Panc1 (cell line): ENCODE results near the gene SNRPD3. TPM values are rescaled to one million over a fixed set of nuclear protein-coding genes. Genes with fewer than 3 reads are reported as not detected.

Source experiments
- ATAC-seq: fragments of 200-7000 bp; cut with Tn5 transposase; 2 replicates; pipeline ENCODE4 v1.9.1; 2020; ENCODE audit warnings: mild to moderate bottlenecking, moderate library complexity
- BruUV-seq: library from RNA; stranded (reverse); fragments of 400-500 nt; replicated peaks from 2 replicates; lab custom pipeline; 2021; lab: Mats Ljungman, UMichigan
- CTCF ChIA-PET: fragments of 300-600 bp; sonication (Branson Sonifier 250); formaldehyde crosslinking; loops from one replicate; lab custom pipeline; 2022; ENCODE audit warnings: antibody characterized with exemption; lab: Charles Lee
- POLR2A ChIA-PET: fragments of 300-600 bp; sonication (Branson Sonifier 250); formaldehyde crosslinking; loops from one replicate; lab custom pipeline; 2022; ENCODE audit warnings: antibody characterized with exemption; lab: Charles Lee
- DNase-seq: peaks from one replicate; pipeline ENCODE4 v3.0.0-alpha.2; 2010; ENCODE audit warnings: low read depth, low spot score
- H3K27ac ChIP-seq: 2 replicates; pipeline ENCODE4 v1.5.1; 2011; ENCODE audit warnings: mild to moderate bottlenecking, low read length, inconsistent platforms
- H3K27me3 ChIP-seq: fragments of 200-500 bp; sonication (Bioruptor generic); 2 replicates; pipeline ENCODE4 v1.6.0; 2014; ENCODE audit warnings: low read length, inconsistent platforms; ENCODE audit not compliant: control insufficient read depth, insufficient read depth
- H3K36me3 ChIP-seq: fragments of 200-500 bp; sonication (Bioruptor generic); 2 replicates; pipeline ENCODE4 v1.5.1; 2014; ENCODE audit warnings: inconsistent platforms, mild to moderate bottlenecking, low read length, moderate library complexity; ENCODE audit not compliant: control insufficient read depth, insufficient read depth
- H3K4me1 ChIP-seq: 2 replicates; pipeline ENCODE4 v1.5.1; 2011; ENCODE audit warnings: inconsistent platforms, mild to moderate bottlenecking, low read length, moderate library complexity; ENCODE audit not compliant: control insufficient read depth, insufficient read depth
- H3K4me3 ChIP-seq, 2 experiments: 2 replicates each; pipeline ENCODE4 v1.5.1; 2011 to 2012; ENCODE audit warnings: low read depth in 2 of 2, low read length in 2 of 2, mild to moderate bottlenecking in 2 of 2, inconsistent platforms in 1 of 2, moderate library complexity in 1 of 2
- H3K9me3 ChIP-seq: fragments of 200-500 bp; sonication (Bioruptor generic); 2 replicates; pipeline ENCODE4 v1.5.1; 2014; ENCODE audit warnings: low read depth, mild to moderate bottlenecking, inconsistent platforms, low read length, moderate library complexity; ENCODE audit not compliant: control insufficient read depth, insufficient read depth
- CTCF ChIP-seq: fragments of 450-650 bp; IDR thresholded peaks from 2 replicates; pipeline ENCODE4 v1.5.1; 2017; ENCODE audit warnings: mild to moderate bottlenecking
- POLR2AphosphoS5 ChIP-seq: IDR thresholded peaks from 2 replicates; pipeline ENCODE4 v1.6.1; 2012; ENCODE audit warnings: mild to moderate bottlenecking, low read depth, low read length, moderate library complexity
- REST ChIP-seq, 2 experiments: IDR thresholded peaks; 2 replicates each; pipeline ENCODE4 v1.6.1; 2011 to 2012; ENCODE audit warnings: low read depth in 2 of 2, control low read depth in 1 of 2, low read length in 1 of 2, mild to moderate bottlenecking in 1 of 2, moderate library complexity in 1 of 2; ENCODE audit not compliant: insufficient read depth in 1 of 2
- SIN3A ChIP-seq: IDR thresholded peaks from 2 replicates; pipeline ENCODE4 v1.6.1; 2012; ENCODE audit warnings: low read depth, mild to moderate bottlenecking, low read length, moderate library complexity, borderline replicate concordance; ENCODE audit not compliant: insufficient read depth
- TCF7L2 ChIP-seq: IDR thresholded peaks from 2 replicates; pipeline ENCODE4 v1.6.1; 2011; ENCODE audit warnings: mild to moderate bottlenecking, low read depth, low read length, inconsistent platforms
- in situ Hi-C: cut with HindIII; loops from 2 replicates; pipeline ENCODE4 v1.10.0; 2016; ENCODE audit warnings: low sequenced_read_pairs, low pct_unique_long_range_greater_than_20kb
- intact Hi-C: fragments of 100-400 bp; cut with micrococcal nuclease; formaldehyde crosslinking; loops from one replicate; pipeline ENCODE4 v1.10.0; 2022; ENCODE audit not compliant: unreplicated experiment
- total RNA-seq: library from RNA; stranded (reverse); gene quantifications from one replicate; pipeline ENCODE4 v1.2.1, GENCODE V29; 2021; ENCODE audit not compliant: unreplicated experiment

SNRPD3 gene
- total RNA-seq, 1 experiment from 2014 or later, result 89.4 TPM

- Histone ChIP-seq H3K9me3 (no peaks in the 10 kb centered on the region), H3K36me3 (no peaks in the 10 kb centered on the region), H3K4me1 (peaks cover 4% of the 10 kb centered on the region; the same call in 1 of the 2 replicates), H3K27ac (no peak overlapping the region), H3K4me3 (no peak overlapping the region), H3K27me3 (no peaks in the 10 kb centered on the region)
- no TSS peak for BruUV-seq
- ChIA-PET POLR2A (no interaction called here), CTCF (no interaction called here)
- intact Hi-C loops, result no loop called here
- no peak for TF ChIP-seq SIN3A
- TF ChIP-seq REST (IDR thresholded peaks at IDR 0.05; ENCODE audit: insufficient read depth in 1 of 2, low read depth in 2 of 2, low read length in 1 of 2), result no peak
- TF ChIP-seq TCF7L2, result no peak
- no peak for TF ChIP-seq CTCF
- TF ChIP-seq POLR2AphosphoS5, result no peak
- in situ Hi-C loops, result no loop called here
- ATAC-seq (no peak), DNase-seq (no peak)
Measured at GRCh38 chr22:24589518-24590030, 33.8 kb downstream of the SNRPD3 start.

GRCh38 chr22:24590596-24591173, 34.9 kb downstream of the SNRPD3 start:
- ChIA-PET POLR2A (no interaction called here), CTCF (no interaction called here)
- Histone ChIP-seq H3K27ac (no peak overlapping the region), H3K27me3 (no peaks in the 10 kb centered on the region), H3K4me1 (peaks cover 4% of the 10 kb centered on the region; the same call in 1 of the 2 replicates), H3K4me3 (no peak overlapping the region), H3K36me3 (no peaks in the 10 kb centered on the region), H3K9me3 (no peaks in the 10 kb centered on the region)
- no TSS peak for BruUV-seq
- in situ Hi-C loops (no loop called here), intact Hi-C loops (no loop called here)
- ATAC-seq, result no peak
- DNase-seq, result no peak
- TF ChIP-seq SIN3A (no peak), POLR2AphosphoS5 (no peak), TCF7L2 (no peak), REST (IDR thresholded peaks at IDR 0.05; ENCODE audit: insufficient read depth in 1 of 2, low read depth in 2 of 2, low read length in 1 of 2) (no peak), CTCF (no peak)
